Suprapubic skin (tissue), 3 donors: ENCODE results near the gene IQSEC3.

Experiments used
- POLR2AphosphoS5 ChIP-seq, 3 donors: sonication (generic); formaldehyde crosslinking; IDR thresholded peaks; one replicate each; pipeline ENCODE4 v1.6.1; 2017; ENCODE audit warnings: antibody characterized with exemption in 3 of 3
- TF ChIP-seq, protein P1 (sequence below), 2 donors: fragments of 200-600 bp in 1 of 2; fragments of 450-650 bp in 1 of 2; sonication (generic) in 1 of 2; IDR thresholded peaks; one replicate each; pipeline ENCODE4 v1.5.1; 2016 to 2019; ENCODE audit warnings: antibody characterized with exemption in 2 of 2, mild to moderate bottlenecking in 1 of 2, moderate library complexity in 1 of 2

DNA sequence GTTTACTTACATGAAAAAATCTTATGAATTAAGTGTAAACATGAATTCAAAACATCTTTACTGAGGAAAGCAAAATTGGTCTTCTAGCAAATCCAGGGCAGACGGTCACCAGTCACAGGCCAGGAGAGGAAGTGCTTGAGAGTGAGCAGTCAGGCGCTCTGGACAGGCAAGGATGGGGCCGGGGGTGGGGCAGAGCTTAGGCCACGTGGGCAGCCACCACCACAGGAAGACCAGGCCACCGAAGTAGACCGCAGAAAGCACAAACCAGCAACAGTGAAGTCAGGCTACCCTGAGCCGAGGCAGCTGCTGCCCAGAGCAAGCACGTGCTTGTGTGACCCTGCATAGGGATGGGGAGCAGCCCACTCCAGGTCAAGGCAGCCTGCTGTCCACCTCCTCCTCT is 113.9 kb downstream of the IQSEC3 start:
- TF ChIP-seq, protein P1, sequence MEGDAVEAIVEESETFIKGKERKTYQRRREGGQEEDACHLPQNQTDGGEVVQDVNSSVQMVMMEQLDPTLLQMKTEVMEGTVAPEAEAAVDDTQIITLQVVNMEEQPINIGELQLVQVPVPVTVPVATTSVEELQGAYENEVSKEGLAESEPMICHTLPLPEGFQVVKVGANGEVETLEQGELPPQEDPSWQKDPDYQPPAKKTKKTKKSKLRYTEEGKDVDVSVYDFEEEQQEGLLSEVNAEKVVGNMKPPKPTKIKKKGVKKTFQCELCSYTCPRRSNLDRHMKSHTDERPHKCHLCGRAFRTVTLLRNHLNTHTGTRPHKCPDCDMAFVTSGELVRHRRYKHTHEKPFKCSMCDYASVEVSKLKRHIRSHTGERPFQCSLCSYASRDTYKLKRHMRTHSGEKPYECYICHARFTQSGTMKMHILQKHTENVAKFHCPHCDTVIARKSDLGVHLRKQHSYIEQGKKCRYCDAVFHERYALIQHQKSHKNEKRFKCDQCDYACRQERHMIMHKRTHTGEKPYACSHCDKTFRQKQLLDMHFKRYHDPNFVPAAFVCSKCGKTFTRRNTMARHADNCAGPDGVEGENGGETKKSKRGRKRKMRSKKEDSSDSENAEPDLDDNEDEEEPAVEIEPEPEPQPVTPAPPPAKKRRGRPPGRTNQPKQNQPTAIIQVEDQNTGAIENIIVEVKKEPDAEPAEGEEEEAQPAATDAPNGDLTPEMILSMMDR (IDR thresholded peaks at IDR 0.05) = no peak
- TF ChIP-seq POLR2AphosphoS5 (IDR thresholded peaks at IDR 0.05) = no peak
